B cell (primary cell): Measurements from ENCODE around the gene PLP2. TPM values are rescaled to one million over a fixed set of nuclear protein-coding genes. Genes with fewer than 3 reads are reported as not detected.
A peak's percentile ranks its signal among the peaks of the same experiment; 100 is the strongest.

Source experiments
- ATAC-seq: fragments of 200-7000 bp; cut with Tn5 transposase; one replicate; pipeline ENCODE4 v1.10.0; 2021; ENCODE audit warnings: low read depth, mild to moderate bottlenecking, moderate number of reproducible peaks, moderate library complexity
- CTCF ChIA-PET: fragments of 350-600 bp; sonication (Branson Sonifier 250); formaldehyde crosslinking; loops from one replicate; lab custom pipeline; 2021; ENCODE audit warnings: antibody characterized with exemption, inconsistent platforms; lab: Charles Lee
- POLR2A ChIA-PET: fragments of 350-600 bp; sonication (Branson Sonifier 250); formaldehyde crosslinking; loops from one replicate; lab custom pipeline; 2021; ENCODE audit warnings: antibody characterized with exemption; lab: Charles Lee
- DNase-seq: peaks from one replicate; pipeline ENCODE4 v3.0.0; 2013
- H2AFZ ChIP-seq: 2 replicates; pipeline ENCODE4 v1.6.1; 2012; ENCODE audit warnings: mild to moderate bottlenecking, low read depth, low read length; ENCODE audit not compliant: insufficient read depth, poor library complexity, severe bottlenecking
- H3K27ac ChIP-seq, 2 donors: 1 replicate in 1 of 2; 2 replicates in 1 of 2; pipeline ENCODE4 v1.5.1; 2012 to 2013; ENCODE audit warnings: low read length in 2 of 2, mild to moderate bottlenecking in 2 of 2, moderate library complexity in 1 of 2
- H3K27me3 ChIP-seq, 4 experiments: fragments of 200-600 bp in 1 of 4; sonication (generic) in 1 of 4; replicated peaks in 1 of 4; 1 replicate in 2 of 4; 2 replicates in 2 of 4; pipeline versions ENCODE4 v1.6.1 to v1.7.0; 2013 to 2016; ENCODE audit warnings: low read length in 3 of 4, mild to moderate bottlenecking in 2 of 4, mixed read lengths in 1 of 4, moderate library complexity in 1 of 4; ENCODE audit not compliant: insufficient read depth in 4 of 4, control insufficient read depth in 3 of 4; ENCODE audit errors: control extremely low read depth in 1 of 4
- H3K36me3 ChIP-seq, 2 experiments: replicated peaks in 1 of 2; 1 replicate in 1 of 2; 2 replicates in 1 of 2; pipeline versions ENCODE4 v1.6.1 to v1.7.1; 2013; ENCODE audit warnings: low read length in 1 of 2; ENCODE audit not compliant: insufficient read depth in 2 of 2, control insufficient read depth in 1 of 2; ENCODE audit errors: control extremely low read depth in 1 of 2, extremely low read depth in 1 of 2
- H3K4me1 ChIP-seq, 2 donors: fragments of 200-600 bp in 1 of 2; sonication (generic) in 1 of 2; 1 replicate in 1 of 2; 2 replicates in 1 of 2; pipeline versions ENCODE4 v1.5.1 to v1.6.1; 2013 to 2017; ENCODE audit warnings: low read length in 2 of 2; ENCODE audit not compliant: control insufficient read depth in 2 of 2, insufficient read depth in 2 of 2
- H3K4me2 ChIP-seq: replicated peaks from 2 replicates; pipeline ENCODE3; 2012; ENCODE audit warnings: mild to moderate bottlenecking, low read depth, low read length; ENCODE audit not compliant: poor library complexity, severe bottlenecking
- H3K4me3 ChIP-seq, 5 experiments: fragments of 200-600 bp in 1 of 5; sonication (generic) in 1 of 5; 1 replicate in 3 of 5; 2 replicates in 2 of 5; pipeline versions ENCODE4 v1.5.1 to v1.7.0; 2011 to 2016; ENCODE audit warnings: low read length in 4 of 5, mild to moderate bottlenecking in 4 of 5, low read depth in 2 of 5, control low read depth in 1 of 5, moderate library complexity in 1 of 5; ENCODE audit not compliant: insufficient read depth in 1 of 5; ENCODE audit errors: control extremely low read depth in 1 of 5, extremely low read depth in 1 of 5
- H3K79me2 ChIP-seq: fragments of 200-600 bp; sonication (generic); one replicate; pipeline ENCODE4 v1.6.0; 2016; ENCODE audit warnings: low read length; ENCODE audit not compliant: control insufficient read depth, insufficient read depth
- H3K9ac ChIP-seq: fragments of 200-600 bp; sonication (generic); 2 replicates; pipeline ENCODE4 v1.6.1; 2017; ENCODE audit warnings: mild to moderate bottlenecking, low read length, moderate library complexity
- H3K9me3 ChIP-seq, 3 donors: one replicate each; pipeline versions ENCODE4 v1.6.1 to v1.7.1; 2013; ENCODE audit warnings: low read length in 2 of 3; ENCODE audit not compliant: control insufficient read depth in 2 of 3, insufficient read depth in 1 of 3; ENCODE audit errors: control extremely low read depth in 1 of 3
- H4K20me1 ChIP-seq: 2 replicates; pipeline ENCODE4 v1.6.0; 2012; ENCODE audit warnings: mild to moderate bottlenecking, low read length; ENCODE audit not compliant: insufficient read depth, control insufficient read depth, poor library complexity, severe bottlenecking
- H3K27ac Mint-ChIP-seq: one replicate; pipeline ENCODE4 v1.8.0; 2021; ENCODE audit warnings: mixed read lengths
- H3K27me3 Mint-ChIP-seq: one replicate; pipeline ENCODE4 v1.8.0; 2021; ENCODE audit warnings: mixed read lengths
- H3K4me1 Mint-ChIP-seq: one replicate; pipeline ENCODE4 v1.8.0; 2021; ENCODE audit warnings: mixed read lengths
- H3K4me3 Mint-ChIP-seq: one replicate; pipeline ENCODE4 v1.8.0; 2021; ENCODE audit warnings: mixed read lengths
- H3K9me3 Mint-ChIP-seq: one replicate; pipeline ENCODE4 v1.8.0; 2022; ENCODE audit warnings: mixed read lengths; ENCODE audit not compliant: insufficient read depth
- EZH2 ChIP-seq: IDR thresholded peaks from 2 replicates; pipeline ENCODE4 v1.6.1; 2012; ENCODE audit warnings: borderline replicate concordance, low read depth, mild to moderate bottlenecking, moderate library complexity, low read length; ENCODE audit not compliant: insufficient read depth, poor library complexity, severe bottlenecking
- WGBS: methylation state at CpG from one replicate; pipeline ENCODE4 v1.1.5; 2013; ENCODE audit warnings: missing lambda C conversion rate; ENCODE audit not compliant: insufficient coverage; 5-methylcytosine and 5-hydroxymethylcytosine counted together
- intact Hi-C: fragments of 100-400 bp; cut with micrococcal nuclease; formaldehyde crosslinking; loops from one replicate; pipeline ENCODE4 v1.10.0; 2022
- polyA plus RNA-seq: library from polyadenylated mRNA; depleted of rRNA; stranded (reverse); fragments of >200 nt; gene quantifications from 2 replicates; pipeline ENCODE4 v1.2.3, GENCODE V29; 2012
- total RNA-seq, 2 donors: library from RNA; stranded (reverse); fragments of 120-200 nt in 1 of 2; gene quantifications; 1 replicate in 1 of 2; 2 replicates in 1 of 2; pipeline versions ENCODE4 v1.2.3 to v1.2.4, GENCODE V29; 2013 to 2022
- TF ChIP-seq, protein P1 (sequence below): fragments of 200-600 bp; IDR thresholded peaks from one replicate; pipeline ENCODE4 v1.8.0; 2022; ENCODE audit warnings: antibody characterized with exemption, mild to moderate bottlenecking

The PLP2 gene
- total and polyA plus RNA-seq, 2 donors (not counting 1 experiment from before 2014, with no cell fraction given): 194 to 214 TPM

GRCh38 chrX:49157194-49157593 is 14.5 kb upstream of the PLP2 start:
- H3K27ac Mint-ChIP-seq: no peak overlapping the region
- Histone ChIP-seq H3K4me1 (peaks cover 8 to 14% of the 10 kb centered on the region in 2 donors), H3K27me3 (no peaks in the 10 kb centered on the region), H3K27ac (no peak overlapping the region), H4K20me1 (no peaks in the 10 kb centered on the region), H3K4me2 (no peak overlapping the region), H3K79me2 (no peaks in the 10 kb centered on the region), H2AFZ (no peak overlapping the region), H3K9me3 (no peaks in the 10 kb centered on the region), H3K4me3 (no peak overlapping the region), H3K9ac (no peak overlapping the region), H3K36me3 (no peaks in the 10 kb centered on the region)
- TF ChIP-seq, protein P1, sequence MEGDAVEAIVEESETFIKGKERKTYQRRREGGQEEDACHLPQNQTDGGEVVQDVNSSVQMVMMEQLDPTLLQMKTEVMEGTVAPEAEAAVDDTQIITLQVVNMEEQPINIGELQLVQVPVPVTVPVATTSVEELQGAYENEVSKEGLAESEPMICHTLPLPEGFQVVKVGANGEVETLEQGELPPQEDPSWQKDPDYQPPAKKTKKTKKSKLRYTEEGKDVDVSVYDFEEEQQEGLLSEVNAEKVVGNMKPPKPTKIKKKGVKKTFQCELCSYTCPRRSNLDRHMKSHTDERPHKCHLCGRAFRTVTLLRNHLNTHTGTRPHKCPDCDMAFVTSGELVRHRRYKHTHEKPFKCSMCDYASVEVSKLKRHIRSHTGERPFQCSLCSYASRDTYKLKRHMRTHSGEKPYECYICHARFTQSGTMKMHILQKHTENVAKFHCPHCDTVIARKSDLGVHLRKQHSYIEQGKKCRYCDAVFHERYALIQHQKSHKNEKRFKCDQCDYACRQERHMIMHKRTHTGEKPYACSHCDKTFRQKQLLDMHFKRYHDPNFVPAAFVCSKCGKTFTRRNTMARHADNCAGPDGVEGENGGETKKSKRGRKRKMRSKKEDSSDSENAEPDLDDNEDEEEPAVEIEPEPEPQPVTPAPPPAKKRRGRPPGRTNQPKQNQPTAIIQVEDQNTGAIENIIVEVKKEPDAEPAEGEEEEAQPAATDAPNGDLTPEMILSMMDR: no peak
- no peak for TF ChIP-seq EZH2
- ATAC-seq (no peak), DNase-seq (no peak)
- H3K4me3 Mint-ChIP-seq: peak overlapping the region; percentile 39
- peaks cover 15% of the 10 kb centered on the region for H3K4me1 Mint-ChIP-seq
- H3K9me3 Mint-ChIP-seq: no peaks in the 10 kb centered on the region
- intact Hi-C loops: loop anchor here (2.0 kb wide), 2 partner anchors 16 to 78 kb away; partner anchors contain the start of gene CCDC22
- H3K27me3 Mint-ChIP-seq: no peaks in the 10 kb centered on the region
- 95% methylated on average over 16 of the region's 25 CpGs for WGBS
- ChIA-PET POLR2A (no interaction called here), CTCF (interaction anchor here (1.3 kb wide), 1 partner anchor 22 kb away, joined by 3 read pairs; no protein-coding TSS in a partner anchor)

- H3K4me1 ChIP-seq: peaks cover 0 to 17% of the 10 kb centered on the region in 2 donors
- no peak overlapping the region for H3K4me3 Mint-ChIP-seq
- no peak overlapping the region for H3K4me2 ChIP-seq
- no peaks in the 10 kb centered on the region for H3K27me3 ChIP-seq
- H3K27ac ChIP-seq: no peak overlapping the region
- no peaks in the 10 kb centered on the region for H4K20me1 ChIP-seq
- DNase-seq: no peak
- no peaks in the 10 kb centered on the region for H3K9me3 Mint-ChIP-seq
- intact Hi-C loops: no loop called here
- H3K4me3 ChIP-seq: no peak overlapping the region
- no peaks in the 10 kb centered on the region for H3K27me3 Mint-ChIP-seq
- no peak overlapping the region for H3K27ac Mint-ChIP-seq
- no peak overlapping the region for H2AFZ ChIP-seq
- WGBS: no CpG with 5 or more reads among the region's 2 CpGs
- H3K4me1 Mint-ChIP-seq: peaks cover 12% of the 10 kb centered on the region
- no peaks in the 10 kb centered on the region for H3K36me3 ChIP-seq
- ChIA-PET CTCF (no interaction called here), POLR2A (no interaction called here)
- H3K79me2 ChIP-seq: no peaks in the 10 kb centered on the region
- no peak overlapping the region for H3K9ac ChIP-seq
- H3K9me3 ChIP-seq: no peaks in the 10 kb centered on the region
- ATAC-seq: no peak
- TF ChIP-seq, protein P1: no peak
- no peak for TF ChIP-seq EZH2
These were observed 10.8 kb upstream of the PLP2 start for GRCh38 chrX:49160908-49161307.
